Breast epithelium (tissue), 4 donors: Measurements from ENCODE around the gene BMP7. TPM values are rescaled to one million over a fixed set of nuclear protein-coding genes. Genes with fewer than 3 reads are reported as not detected.

ENCODE experiments used
- DNase-seq, 2 donors: peaks; one replicate each; pipeline ENCODE4 v3.0.0-alpha.2; 2019; ENCODE audit warnings: low spot score in 2 of 2
- H3K27ac ChIP-seq, 2 donors: fragments of 200-600 bp; sonication (generic) in 1 of 2; one replicate each; pipeline ENCODE4 v1.5.1; 2016 to 2019; ENCODE audit warnings: mild to moderate bottlenecking in 1 of 2
- H3K27me3 ChIP-seq, 2 donors: fragments of 200-600 bp; sonication (generic) in 1 of 2; one replicate each; pipeline versions ENCODE4 v1.5.1 to v1.6.0; 2017 to 2019; ENCODE audit warnings: control low read depth in 1 of 2, mild to moderate bottlenecking in 1 of 2
- H3K36me3 ChIP-seq: fragments of 200-600 bp; one replicate; pipeline ENCODE4 v1.5.1; 2019
- H3K4me1 ChIP-seq, 2 donors: fragments of 200-600 bp; sonication (generic); one replicate each; pipeline ENCODE4 v1.5.1; 2016 to 2019; ENCODE audit warnings: control low read depth in 1 of 2
- H3K4me3 ChIP-seq, 3 donors: fragments of 200-600 bp; sonication (generic); 1 replicate in 2 of 3; 2 replicates in 1 of 3; pipeline ENCODE4 v1.5.1; 2016 to 2019; ENCODE audit warnings: mild to moderate bottlenecking in 3 of 3, moderate library complexity in 2 of 3
- H3K9me3 ChIP-seq, 2 donors: fragments of 200-600 bp; sonication (generic) in 1 of 2; one replicate each; pipeline ENCODE4 v1.5.1; 2016 to 2019; ENCODE audit warnings: control low read depth in 1 of 2
- POLR2A ChIP-seq: fragments of 450-650 bp; IDR thresholded peaks from one replicate; pipeline ENCODE4 v1.6.1; 2016; ENCODE audit warnings: antibody characterized with exemption, mild to moderate bottlenecking, moderate library complexity
- POLR2AphosphoS5 ChIP-seq, 3 donors: sonication (generic); formaldehyde crosslinking; IDR thresholded peaks; one replicate each; pipeline ENCODE4 v1.6.1; 2017; ENCODE audit warnings: antibody characterized with exemption in 3 of 3
- intact Hi-C: fragments of 100-400 bp; cut with DNase I; formaldehyde crosslinking; loops from one replicate; pipeline ENCODE4 v1.15.1; 2023; ENCODE audit warnings: low total_unique reads
- total RNA-seq, 3 donors: library from RNA; depleted of rRNA; stranded (reverse); fragments of >200 nt; gene quantifications; one replicate each; pipeline ENCODE4 v1.1.0, GENCODE V29; 2016
- TF ChIP-seq, protein P1 (sequence below), 3 donors: fragments of 450-650 bp; IDR thresholded peaks; one replicate each; pipeline ENCODE4 v1.5.1; 2016 to 2017; ENCODE audit warnings: antibody characterized with exemption in 3 of 3, mild to moderate bottlenecking in 3 of 3, moderate library complexity in 3 of 3

BMP7 gene
- total RNA-seq, 3 donors from 2014 or later, result 1.6 to 3.8 (median 1.8) TPM

DNA sequence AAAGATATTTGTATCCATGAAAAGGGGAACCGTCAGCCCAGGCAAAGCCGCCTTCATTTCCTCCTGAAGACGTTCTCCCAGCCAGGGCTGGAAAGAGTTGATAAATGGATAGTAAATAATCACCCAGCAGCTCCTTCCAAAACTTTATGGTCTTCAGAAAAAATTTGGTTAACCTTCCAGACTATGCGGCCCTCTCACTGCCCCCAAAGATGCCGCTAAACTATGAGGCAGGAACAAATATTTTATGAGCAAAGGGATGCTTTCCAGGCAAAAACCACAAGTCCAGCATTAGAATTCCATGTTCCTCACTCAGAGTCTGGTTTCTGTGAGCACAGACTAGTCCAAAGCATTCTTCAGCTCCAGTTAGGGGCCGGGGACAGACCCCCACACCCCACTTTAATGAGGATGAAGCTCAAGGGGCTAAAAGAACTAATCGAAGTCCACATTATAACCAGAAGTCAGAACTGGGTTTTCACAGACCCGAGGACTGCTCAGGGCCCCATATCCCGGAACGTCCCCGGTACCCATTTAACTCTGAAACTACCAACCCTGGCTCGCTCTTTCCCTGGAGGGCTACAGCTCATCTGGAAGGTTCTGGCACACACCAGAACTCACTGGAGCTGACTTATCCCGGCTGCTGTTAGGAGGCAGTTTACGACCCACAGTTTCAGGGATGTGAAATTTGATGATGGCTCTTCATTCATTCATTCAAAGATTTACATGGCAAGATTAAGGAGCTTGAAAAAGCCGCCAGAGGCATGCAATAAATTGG, 29.4 kb downstream of the BMP7 start:
- Histone ChIP-seq H3K27me3 (no peaks in the 10 kb centered on the region), H3K4me3 (no peak overlapping the region), H3K9me3 (no peaks in the 10 kb centered on the region), H3K36me3 (no peaks in the 10 kb centered on the region), H3K4me1 (peaks cover 0 to 3% of the 10 kb centered on the region in 2 donors), H3K27ac (no peak overlapping the region)
- no peak for DNase-seq
- intact Hi-C loops, result no loop called here
- TF ChIP-seq POLR2AphosphoS5 (IDR thresholded peaks at IDR 0.05) (no peak), POLR2A (no peak)
- TF ChIP-seq, protein P1, sequence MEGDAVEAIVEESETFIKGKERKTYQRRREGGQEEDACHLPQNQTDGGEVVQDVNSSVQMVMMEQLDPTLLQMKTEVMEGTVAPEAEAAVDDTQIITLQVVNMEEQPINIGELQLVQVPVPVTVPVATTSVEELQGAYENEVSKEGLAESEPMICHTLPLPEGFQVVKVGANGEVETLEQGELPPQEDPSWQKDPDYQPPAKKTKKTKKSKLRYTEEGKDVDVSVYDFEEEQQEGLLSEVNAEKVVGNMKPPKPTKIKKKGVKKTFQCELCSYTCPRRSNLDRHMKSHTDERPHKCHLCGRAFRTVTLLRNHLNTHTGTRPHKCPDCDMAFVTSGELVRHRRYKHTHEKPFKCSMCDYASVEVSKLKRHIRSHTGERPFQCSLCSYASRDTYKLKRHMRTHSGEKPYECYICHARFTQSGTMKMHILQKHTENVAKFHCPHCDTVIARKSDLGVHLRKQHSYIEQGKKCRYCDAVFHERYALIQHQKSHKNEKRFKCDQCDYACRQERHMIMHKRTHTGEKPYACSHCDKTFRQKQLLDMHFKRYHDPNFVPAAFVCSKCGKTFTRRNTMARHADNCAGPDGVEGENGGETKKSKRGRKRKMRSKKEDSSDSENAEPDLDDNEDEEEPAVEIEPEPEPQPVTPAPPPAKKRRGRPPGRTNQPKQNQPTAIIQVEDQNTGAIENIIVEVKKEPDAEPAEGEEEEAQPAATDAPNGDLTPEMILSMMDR (IDR thresholded peaks at IDR 0.05), result no peak

GRCh38 chr20:57234556-57235251, 31.7 kb downstream of the BMP7 start:
- Histone ChIP-seq H3K36me3 (no peaks in the 10 kb centered on the region), H3K27ac (no peak overlapping the region), H3K4me1 (no peaks in the 10 kb centered on the region), H3K27me3 (no peaks in the 10 kb centered on the region), H3K4me3 (no peak overlapping the region), H3K9me3 (no peaks in the 10 kb centered on the region)
- no peak for DNase-seq
- TF ChIP-seq POLR2AphosphoS5 (IDR thresholded peaks at IDR 0.05) (no peak), POLR2A (no peak)
- TF ChIP-seq, protein P1 (IDR thresholded peaks at IDR 0.05), result no peak
- intact Hi-C loops, result no loop called here

GRCh38 chr20:57231951-57232428, 34.5 kb downstream of the BMP7 start:
- Histone ChIP-seq H3K27ac (no peak overlapping the region), H3K9me3 (no peaks in the 10 kb centered on the region), H3K4me1 (no peaks in the 10 kb centered on the region), H3K27me3 (no peaks in the 10 kb centered on the region), H3K4me3 (no peak overlapping the region), H3K36me3 (no peaks in the 10 kb centered on the region)
- no peak for DNase-seq
- TF ChIP-seq POLR2A (no peak), POLR2AphosphoS5 (IDR thresholded peaks at IDR 0.05) (no peak)
- TF ChIP-seq, protein P1 (IDR thresholded peaks at IDR 0.05), result no peak
- intact Hi-C loops, result no loop called here

DNA sequence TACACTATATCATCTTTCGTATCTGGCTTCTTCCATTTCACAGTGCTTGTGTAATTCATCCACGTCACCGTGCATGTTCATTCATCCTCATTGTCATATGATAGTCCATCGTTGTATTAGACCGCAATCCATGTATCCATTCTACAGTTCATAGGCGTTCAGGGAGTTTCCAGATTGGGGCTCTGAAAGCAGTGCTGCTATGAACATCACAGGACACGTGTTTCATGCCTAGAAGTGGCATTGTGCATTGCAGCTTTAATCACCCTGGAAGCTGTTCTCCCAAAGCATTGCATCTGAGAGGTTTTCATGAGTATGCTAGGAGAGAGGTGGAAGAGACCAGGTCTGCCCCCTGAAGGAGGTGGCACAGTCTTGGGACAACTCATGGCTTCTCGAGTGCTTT, 35.3 kb downstream of the BMP7 start:
- DNase-seq, result no peak
- no peak overlapping the region for H3K27ac ChIP-seq
- intact Hi-C loops, result no loop called here
- H3K36me3 ChIP-seq, result no peaks in the 10 kb centered on the region
- H3K9me3 ChIP-seq, result no peaks in the 10 kb centered on the region
- TF ChIP-seq POLR2A (no peak), POLR2AphosphoS5 (IDR thresholded peaks at IDR 0.05) (no peak)
- TF ChIP-seq, protein P1 (IDR thresholded peaks at IDR 0.05), result no peak
- no peaks in the 10 kb centered on the region for H3K27me3 ChIP-seq
- H3K4me3 ChIP-seq, result no peak overlapping the region
- H3K4me1 ChIP-seq, result no peaks in the 10 kb centered on the region

DNA sequence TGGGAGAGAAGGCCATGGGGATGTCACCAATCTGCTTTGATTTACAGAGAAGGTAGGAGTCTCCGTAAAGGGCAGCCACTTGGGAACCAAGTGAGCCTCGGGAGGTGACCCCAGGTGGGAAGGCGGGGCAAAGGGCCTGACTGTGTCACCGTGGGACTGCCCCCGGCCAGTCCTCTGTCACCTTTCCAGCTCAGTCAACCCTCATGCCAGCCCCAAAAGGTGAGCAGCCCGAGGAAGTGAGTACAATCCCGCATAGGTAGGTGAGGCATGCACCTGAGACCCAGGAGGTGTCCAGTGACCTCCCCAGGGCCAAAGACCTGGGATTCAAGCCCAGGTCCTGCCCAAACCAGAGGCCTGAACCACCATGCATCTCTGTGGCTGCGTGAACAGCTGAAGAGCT, 36.2 kb downstream of the BMP7 start:
- H3K27me3 ChIP-seq, result no peaks in the 10 kb centered on the region
- no peaks in the 10 kb centered on the region for H3K4me1 ChIP-seq
- no peak for DNase-seq
- TF ChIP-seq, protein P1 (IDR thresholded peaks at IDR 0.05), result no peak
- TF ChIP-seq POLR2A, result no peak
- no peak for TF ChIP-seq POLR2AphosphoS5 (IDR thresholded peaks at IDR 0.05)
- H3K27ac ChIP-seq, result no peak overlapping the region
- H3K9me3 ChIP-seq, result no peaks in the 10 kb centered on the region
- intact Hi-C loops, result no loop called here
- no peaks in the 10 kb centered on the region for H3K36me3 ChIP-seq
- H3K4me3 ChIP-seq, result no peak overlapping the region
